T-helper 9 cell (primary cell): ENCODE data around the gene HEY2.
A peak's percentile ranks its signal among the peaks of the same experiment; 100 is the strongest.
"Not testable (repeated sequence)": the region's sequence is repeated elsewhere in the genome, so short reads cannot be mapped to it uniquely, and the experiment has no call there.

Source experiments
- DNase-seq: peaks from one replicate; pipeline ENCODE4 v3.0.0-alpha.2; 2020
- total RNA-seq, 2 donors: gene quantifications; one replicate each; lab custom pipeline; 2026; lab: John Stamatoyannopoulos, UW

HEY2 gene
- total RNA-seq: 0 to 0.28 reads per million in 2 donors

DNA sequence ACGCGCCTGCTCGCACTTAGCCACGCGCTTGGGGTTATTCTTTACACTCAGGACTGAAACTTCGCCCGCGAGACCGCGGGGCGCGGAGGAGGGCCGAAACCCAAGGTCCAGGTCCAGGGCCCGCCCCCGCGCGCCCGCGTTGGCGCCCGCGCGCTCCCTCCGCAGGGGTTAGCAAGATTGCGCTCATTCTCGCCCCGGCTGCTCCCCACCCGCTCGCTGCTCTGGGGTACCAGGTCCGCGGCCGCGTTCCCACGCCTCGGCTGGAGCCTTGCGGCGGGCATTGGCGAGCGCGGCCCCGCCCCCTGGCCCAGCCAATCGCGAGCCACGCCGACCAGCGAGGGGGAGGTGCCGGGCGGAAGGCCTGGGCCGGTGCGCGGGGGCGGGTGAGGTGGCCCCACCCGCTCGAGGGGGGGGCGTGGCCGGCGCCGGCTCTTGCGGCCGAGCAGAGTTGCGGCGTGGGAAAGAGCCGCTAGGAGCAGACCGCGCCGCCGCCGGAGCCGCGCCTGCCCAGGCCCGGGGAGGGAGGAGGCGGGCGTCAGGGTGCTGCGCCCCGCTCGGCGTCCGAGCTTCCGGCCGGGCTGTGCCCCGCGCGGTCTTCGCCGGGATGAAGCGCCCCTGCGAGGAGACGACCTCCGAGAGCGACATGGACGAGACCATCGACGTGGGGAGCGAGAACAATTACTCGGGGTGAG, at the start of gene HEY2:
Gene HEY2 (plus strand): TSS at position 460 of the 692 bp plus-strand sequence. CDS start 145 bp downstream, at position 605.
- DNase-seq: peak; percentile 73

DNA sequence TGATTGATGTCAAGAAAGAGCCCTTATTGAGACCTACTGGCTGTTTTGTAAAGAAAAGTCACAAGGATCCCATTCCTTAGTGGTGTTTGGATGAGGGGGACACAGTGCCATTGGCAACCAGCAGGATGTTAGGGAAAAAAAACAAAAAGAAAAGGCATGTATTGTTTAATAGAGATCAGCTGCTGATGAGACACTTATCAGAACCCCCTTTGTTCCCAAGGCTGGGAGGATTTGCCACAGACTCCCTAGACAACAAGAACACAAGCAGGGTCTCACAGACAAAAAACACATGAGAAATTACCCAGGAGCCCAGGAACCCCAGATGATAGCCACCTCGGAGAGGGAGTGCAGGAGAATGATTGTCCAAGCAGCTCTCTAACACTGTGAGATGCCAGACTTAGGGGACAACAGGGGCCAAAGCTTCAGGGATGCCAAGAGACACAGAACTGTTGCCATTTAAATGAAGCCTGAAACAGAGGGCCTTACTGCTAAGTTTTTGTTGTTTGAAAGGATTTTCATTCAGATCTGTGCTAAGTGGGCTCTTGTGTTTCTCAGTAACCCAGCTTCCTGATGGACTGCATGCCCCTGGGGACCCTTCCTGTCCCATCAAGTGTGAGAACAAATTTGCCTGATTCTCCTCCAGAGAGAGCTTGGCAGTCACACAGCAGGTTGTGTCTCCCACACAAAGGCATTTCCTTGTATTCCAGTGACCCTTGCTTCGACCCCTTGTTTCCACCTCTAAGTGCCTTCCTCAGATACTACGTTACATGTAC, 48.7 kb upstream of the HEY2 start:
- no peak for DNase-seq

DNA sequence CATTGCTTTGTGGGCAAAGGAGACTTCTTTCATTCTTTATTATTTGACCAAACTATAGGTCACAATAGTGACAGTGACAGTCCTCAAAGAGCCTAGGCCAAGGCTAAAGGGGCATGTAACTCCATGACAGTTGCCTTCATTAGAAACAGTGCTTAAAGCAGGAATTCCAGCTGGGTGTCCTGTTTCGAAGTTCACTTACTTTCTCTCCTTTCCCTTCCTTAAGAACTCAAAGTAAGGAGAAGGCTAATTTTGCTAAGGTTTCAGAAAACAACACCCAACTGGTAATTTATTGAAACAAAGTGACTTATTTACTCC, 48.1 kb upstream of the HEY2 start:
- no peak for DNase-seq

DNA sequence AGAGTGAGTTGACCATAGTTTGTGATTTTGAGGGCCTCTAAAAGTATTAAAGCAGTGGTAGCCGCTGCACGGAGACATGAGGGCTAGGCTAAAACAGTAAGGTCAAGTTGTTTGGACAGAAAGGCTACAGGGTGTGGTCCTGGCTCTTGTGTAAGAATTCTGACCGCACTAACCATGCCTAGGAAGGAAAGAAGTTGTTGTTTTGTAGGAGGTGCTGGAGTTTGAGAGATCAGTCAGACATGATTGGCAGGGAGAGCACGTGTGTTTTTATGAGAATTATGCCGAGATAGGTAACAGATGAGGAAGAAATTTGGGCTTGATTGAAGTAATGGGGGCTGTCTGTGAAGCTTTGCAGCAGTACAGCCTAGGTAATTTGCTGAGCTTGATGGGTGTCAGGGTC, 45.5 kb upstream of the HEY2 start:
- not testable (repeated sequence) for DNase-seq

DNA sequence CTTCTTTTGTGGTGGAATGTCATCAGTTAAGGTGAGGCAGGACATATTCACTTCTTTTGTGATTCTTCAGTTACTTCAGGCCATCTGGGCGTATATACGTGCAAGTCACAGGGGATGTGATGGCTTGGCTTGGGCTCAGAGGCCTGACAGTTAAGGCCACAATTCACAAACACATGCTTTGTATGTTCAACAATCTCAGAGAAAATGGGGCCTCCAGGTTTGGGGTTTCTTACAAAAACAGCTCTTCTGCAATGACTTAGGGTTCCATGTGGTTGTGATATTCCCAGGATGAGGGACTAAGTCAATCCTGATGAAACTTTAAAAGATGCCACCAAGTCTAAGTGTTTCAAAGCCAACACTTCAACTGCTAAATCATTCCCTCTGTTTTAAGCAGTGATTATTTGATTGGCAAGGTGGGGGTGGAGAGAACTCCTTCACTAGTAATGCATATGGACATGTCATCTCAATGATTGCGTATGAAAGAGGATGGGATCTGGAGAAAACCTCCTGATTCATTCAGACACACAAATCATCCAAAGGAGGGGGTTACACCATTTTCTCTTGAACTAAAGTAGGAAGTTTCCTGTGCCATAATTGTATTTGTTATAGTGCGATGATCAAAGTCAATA, 41.7 kb upstream of the HEY2 start:
- no peak for DNase-seq

DNA sequence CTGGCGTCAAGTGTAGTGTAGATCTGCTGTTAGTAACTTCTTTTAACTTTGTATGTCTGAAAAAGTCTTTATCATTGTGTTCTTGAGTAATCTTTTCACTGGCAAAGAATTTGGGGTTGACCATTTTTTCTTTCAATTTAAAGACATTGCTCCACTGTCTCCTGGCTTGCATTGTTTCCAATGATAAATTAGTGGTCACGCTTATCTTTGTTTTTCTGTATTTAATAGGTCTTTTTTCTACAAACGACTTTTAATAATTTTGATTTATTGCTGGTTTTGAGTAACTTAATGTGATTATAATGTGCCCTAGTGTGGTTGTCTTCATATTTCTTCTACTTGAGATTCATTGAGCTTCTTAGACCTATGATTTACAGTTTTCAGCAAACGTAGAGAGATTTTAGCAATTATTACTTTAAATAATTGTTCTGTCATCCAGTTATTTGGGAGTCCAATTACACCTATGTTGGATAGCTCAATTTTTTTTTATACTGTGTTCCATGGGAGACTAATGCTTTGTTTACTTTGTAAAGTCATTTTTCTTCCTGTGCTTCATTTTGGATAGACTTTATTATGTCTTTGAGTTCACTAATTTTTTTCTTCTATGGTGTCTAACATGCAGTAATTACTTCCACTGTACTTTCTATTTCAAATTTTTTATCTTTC, 38.3 kb upstream of the HEY2 start:
- DNase-seq: no peak

DNA sequence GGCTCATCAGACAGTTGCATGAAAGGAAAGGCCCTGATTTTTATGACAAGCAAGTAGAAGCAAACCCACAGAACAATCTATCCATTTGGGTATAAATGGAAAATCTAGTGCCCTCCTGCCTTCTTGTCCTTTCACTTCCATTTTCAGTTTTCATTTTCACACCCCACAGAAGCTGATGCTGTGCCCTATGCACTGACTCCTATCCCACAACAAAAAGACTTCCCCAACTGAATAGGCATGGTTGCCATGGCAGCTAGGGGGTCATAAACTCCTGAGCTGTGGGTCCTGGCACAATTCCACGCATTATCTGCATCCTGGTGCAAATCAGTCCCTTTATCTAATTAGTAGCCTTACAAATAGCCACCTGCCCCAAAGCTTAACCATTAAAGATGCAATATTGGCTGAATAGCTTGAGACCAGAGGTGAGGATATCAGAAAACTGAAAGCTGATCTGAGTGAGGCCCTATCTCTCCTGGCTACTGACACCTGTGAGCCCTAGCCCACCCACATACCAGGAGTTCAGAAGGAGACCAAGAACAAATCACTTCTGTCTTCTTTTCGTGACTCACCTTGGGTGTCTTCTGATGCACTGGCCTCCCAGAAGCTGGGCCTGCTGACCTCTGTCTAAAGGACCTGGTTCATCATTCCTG, 34.9 kb upstream of the HEY2 start:
- DNase-seq: no peak

DNA sequence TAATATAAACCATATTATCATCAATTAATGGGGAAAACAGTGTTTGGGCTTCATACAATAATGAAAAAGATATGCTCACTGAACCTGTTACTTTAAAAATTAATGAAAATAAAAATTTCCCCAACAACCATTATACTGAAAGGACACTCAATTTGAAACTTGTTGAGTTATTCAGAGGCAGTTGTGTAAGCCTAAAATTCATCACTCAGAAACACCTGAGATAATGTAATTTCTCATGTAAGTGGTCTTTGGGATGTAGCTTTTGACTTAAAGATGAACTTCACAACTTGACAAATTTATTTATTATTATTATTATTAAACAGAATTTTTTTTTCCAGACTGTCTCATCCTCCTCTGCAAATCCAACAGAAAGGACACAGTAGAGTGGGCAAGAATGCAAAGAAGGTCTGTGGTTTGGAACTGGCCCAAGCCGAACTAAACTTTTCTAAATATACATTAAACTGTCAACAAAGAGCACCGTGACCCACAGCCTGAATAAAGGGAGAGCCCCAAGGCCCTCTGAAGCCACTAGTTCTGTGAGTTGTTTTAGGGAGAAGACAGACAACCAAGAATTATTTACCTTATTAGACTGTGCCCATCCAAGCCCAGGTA, 32.2 kb upstream of the HEY2 start:
- DNase-seq: no peak

DNA sequence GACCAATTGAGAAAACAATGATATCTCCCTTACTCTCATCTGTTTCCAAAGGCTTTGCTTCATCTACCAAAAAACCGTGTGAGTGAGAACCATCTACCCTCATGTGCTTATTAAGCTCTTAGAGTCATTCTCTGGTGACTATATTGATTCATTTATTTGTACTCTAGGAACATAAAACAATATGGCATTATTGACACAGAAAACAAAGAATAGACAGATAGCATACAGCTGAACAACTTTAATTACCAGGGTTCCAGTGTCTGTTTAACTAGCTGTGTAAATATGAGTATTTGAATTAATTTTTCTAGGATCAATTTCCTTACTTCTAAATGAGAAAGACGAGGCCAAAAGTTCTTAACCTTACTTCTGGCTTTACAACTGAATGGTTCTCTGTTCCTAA, 31.3 kb upstream of the HEY2 start:
- DNase-seq: no peak

DNA sequence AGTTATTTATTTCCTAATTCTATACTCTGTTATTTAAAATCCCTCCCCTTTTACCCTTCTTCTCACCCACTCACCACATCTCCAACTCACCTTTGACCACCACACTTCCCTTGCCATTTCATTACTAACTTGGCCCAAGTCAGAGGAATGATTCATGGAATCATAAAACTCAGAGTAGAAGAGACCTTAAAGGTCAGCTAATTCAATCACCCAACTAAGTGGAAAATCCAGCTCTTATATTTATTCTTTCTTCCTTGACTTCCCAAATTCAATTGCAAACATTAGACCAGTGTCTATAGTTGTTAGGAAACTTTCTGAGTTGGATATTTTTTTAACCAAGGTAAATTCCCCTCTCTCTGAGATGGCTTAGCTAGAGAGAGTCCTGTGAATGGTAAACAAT, 26.5 kb upstream of the HEY2 start:
- no peak for DNase-seq

DNA sequence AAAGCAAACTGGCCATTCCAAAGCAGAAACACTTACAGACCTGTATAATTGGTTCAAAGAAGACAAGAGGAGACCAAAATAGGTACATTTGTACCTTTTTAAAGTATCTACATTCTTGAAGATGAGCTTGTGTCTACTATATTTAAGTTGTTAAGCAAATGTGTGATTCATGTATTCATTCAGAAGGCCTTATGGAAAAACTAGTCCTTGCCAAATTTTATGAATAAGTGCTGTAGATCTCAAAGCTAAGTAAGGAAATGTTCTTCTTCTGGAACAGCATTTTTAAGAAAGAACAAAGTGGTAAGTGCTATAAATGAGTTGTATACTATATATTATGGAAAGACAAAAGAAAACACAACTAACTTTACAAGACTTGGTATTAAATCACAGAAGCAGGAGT, 22.2 kb upstream of the HEY2 start:
- DNase-seq: no peak

DNA sequence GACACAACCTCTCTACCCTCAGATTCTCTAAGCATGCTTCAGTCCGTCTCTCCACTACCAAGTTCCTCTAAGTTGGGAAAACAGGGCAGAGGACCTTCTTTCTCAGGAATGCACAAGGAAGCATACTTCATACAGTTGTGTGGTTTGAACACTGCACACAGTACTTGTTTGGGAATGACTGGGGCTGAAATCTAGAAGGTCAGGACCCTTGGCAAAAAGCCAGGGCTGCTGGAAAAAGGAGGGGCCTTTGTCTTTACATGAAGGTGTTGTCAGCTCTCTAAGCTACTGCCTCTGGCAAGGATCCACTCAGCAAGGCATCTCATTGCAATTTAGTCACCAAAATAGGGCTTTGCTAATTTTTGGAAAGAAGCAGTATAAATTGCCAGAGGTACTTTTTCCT, 20.7 kb upstream of the HEY2 start:
- no peak for DNase-seq

DNA sequence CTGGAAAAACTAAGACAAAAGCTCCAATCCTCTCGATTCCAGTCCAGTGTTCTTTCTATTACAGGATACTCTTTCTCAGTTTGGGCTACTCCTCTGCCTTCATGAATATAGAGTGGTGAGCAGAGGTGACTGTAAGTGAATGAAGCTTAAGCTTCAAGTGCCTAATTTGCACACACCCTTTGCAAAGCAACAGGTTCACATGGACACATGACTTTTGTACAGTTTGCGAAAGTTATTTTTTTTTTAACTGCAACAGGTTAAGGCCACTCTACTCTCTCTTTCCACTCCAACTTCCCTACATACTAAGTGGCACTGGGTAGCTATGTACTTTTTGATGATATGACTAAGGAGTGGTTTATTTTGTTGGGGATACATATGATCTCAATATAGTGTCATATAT, 19.4 kb upstream of the HEY2 start:
- DNase-seq: no peak

DNA sequence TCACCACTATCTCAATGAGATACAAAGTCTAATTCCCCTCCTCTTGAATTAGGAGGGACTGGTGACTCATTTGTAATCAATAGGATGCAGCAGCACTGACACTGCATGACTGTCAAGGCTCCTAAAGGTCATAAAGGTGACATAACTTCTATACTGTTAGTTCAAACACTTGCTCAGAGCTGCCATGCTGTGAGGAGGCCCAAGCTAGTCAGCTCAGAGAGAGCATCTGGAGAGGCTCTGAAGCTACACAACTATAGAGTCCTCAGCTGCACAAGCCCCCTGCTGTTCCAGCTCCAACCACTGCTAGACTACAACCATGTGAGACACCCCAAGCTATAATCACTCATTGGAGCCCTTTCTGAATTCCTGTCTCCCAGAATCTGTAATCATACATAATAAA, 17.0 kb upstream of the HEY2 start:
- no peak for DNase-seq

DNA sequence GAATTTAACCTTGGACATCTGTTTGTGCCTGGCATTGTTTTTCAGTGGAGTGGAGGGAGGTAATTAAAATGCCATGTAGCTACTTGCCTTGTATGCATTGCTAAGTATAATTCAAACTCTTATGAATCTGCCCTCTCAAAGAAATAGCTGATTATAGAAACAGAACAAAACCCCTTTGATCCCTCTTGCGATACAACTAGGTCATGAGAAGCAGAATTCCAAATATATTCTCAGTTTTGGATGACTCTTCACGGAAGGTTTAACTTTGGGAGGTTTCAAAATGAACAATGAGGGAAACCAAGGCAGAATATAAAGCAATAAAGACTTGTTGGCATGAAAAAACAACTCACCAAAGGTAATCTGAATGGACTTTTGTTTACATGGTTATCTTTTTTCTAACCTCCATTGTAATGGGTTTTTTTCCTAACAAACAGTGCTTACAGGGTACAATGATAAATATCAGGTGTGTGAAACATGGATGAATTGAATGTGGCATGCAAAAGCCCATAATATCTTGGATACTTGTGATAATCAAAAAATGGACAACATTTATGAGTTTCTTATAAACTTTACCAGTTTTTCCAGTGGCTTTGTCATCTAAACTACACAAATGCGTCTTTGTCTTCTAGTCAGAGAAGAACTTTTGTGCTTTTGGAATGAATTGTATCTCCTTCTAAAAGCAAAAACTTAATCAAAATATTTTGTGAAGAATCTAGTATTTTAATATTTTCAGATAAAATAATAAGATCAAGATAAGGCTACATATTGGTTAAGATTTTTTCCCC, 15.7 kb upstream of the HEY2 start:
- no peak for DNase-seq

DNA sequence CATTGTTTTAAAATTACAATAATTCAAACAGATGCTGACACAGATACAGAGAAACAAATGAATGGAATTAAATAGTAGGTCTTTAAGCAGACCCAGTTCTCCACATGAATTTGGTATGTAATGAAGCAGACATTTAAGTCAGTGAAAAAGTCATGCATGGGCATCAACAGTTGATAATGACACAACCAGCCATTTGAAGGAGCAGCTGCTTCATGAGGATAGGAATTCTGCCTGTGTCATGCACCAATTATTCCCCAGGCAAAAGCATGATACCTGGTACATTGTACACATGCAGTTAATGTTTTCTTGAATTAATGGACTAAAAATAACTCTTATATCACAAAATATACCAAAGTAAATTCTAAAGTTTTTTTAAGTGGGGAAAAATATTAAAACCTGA, 11.2 kb upstream of the HEY2 start:
- DNase-seq: no peak

DNA sequence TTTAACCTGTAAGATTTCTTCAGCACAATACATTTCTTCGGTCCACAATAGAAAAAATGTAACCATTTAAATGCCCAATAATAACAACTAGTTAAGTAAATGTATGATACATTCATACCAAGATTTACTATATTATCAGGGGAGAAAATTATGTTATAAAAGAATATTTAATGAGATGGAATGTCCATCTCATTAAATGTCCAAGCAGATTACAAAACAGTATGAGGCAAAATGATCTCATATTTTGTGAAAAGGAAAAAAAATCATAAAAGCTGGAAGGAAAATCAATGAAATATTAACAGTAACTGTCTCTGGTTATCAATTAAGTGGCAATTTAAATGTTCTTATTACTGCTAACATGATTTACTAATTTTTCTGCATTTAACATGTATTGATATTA, 10.1 kb upstream of the HEY2 start:
- DNase-seq: no peak

DNA sequence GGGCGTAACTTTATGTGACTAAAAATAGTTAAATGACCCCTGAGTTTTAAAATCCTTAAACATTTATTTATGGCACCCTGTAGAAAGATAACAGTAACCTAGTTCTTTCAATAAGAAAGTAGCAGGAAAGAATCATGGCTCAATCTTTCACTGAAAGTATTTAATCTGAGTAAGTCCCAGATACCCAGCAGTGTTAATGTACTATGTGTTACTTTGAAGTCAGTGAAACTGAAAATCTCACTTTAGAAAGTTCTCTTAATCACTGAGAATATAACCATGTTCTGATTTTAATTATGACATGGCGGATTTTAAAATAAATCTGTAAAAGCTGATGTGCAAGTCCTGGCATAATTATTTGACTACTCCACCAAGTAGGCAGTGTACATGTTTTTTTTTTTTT, 8.1 kb upstream of the HEY2 start:
- no peak for DNase-seq

DNA sequence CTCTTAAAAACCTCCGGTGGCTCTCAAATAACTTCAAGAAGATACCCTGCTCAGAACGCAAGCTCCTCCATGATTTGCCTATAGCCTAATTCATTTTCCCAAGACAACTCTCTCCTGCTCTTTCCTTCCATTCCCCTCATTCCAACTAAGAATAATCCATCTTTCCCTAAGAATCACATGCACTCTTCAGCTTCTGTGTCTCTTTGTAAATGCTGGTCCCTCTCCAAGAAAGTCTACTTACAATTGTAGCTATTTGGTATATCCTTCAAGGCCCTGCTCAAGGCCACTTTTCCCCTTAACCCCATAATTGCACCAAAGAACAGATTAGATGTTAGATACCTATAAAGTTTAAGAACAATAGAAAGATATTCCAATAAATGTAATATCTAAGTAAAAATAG, 7.4 kb upstream of the HEY2 start:
- no peak for DNase-seq

DNA sequence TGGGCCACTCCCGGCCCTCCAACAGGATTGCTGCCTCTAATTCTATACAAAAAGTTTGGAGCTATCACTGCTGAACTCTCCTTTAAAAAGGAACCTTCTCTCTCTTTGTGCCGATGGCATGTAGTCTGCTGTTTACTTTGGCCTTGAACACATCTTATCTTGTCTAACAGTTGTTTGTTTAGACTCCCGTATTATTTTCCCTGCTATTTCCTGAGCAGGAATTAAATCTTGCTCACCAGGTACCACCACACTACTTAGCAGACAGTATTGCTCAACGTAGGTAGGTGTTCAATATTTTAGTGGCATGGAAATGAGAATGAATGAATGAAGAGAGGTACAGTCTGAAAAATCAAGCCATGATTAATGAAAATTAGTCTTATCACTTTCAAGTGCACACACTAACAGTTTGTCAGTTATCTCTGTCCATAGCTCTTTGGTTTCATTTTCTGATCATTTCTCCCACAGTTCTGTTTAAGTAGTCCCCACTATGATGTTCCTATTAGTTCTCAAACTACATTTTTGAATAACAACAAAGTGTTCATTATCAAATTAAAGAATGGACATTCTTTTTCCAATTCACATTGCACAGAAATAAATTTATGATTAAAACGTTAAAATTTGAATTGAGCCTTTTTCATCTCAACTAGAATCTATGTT, 6.8 kb upstream of the HEY2 start:
- no peak for DNase-seq

DNA sequence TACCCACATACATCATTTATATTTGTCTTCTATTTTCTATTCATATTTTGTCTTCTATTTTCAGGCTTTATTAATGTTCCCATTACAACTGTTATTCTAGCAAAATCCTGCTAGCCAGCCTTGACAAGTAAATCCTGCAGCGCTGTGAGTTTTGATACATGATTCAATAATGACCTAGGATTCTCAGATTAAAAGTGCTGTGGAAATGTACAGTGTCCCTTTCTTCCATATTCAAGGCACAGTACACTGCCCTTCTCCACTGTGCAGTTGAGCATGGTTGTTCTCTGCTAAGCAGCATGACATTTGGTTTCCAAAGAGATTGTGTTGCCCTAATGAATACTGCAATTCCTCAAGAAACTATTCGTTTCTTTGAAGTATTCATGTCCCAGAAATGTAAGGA, 5.8 kb upstream of the HEY2 start:
- DNase-seq: no peak
